HFF-Myc (cell line): ENCODE results near the gene MICU1.

Source experiments
- DNase-seq: peaks from one replicate; pipeline ENCODE4 v3.0.0-alpha.2; 2011; ENCODE audit warnings: low read depth; ENCODE audit errors: extremely low read depth
- H3K4me3 ChIP-seq: replicated peaks from 2 replicates; pipeline ENCODE4 v1.5.1; 2011; ENCODE audit warnings: low read depth, mild to moderate bottlenecking, control low read depth, low read length
- CTCF ChIP-seq: IDR thresholded peaks from 2 replicates; pipeline ENCODE4 v1.5.1; 2012; ENCODE audit warnings: mild to moderate bottlenecking, low read depth, low read length, control low read depth; ENCODE audit errors: missing control alignments

Gene MICU1

GRCh38 chr10:72630144-72630543 is 4.3 kb upstream of the MICU1 start:
- no peak overlapping the region for H3K4me3 ChIP-seq
- no peak for TF ChIP-seq CTCF
- no peak for DNase-seq

GRCh38 chr10:72626444-72626754 is 520 bp upstream of the MICU1 start:
- no peak for DNase-seq
- no peak for TF ChIP-seq CTCF
- H3K4me3 ChIP-seq, result peak overlapping the region; percentile 69

GRCh38 chr10:72625276-72625607 is 637 bp downstream of the MICU1 start:
- no peak for TF ChIP-seq CTCF
- H3K4me3 ChIP-seq, result peak overlapping the region; percentile 69
- DNase-seq, result no peak

- TF ChIP-seq CTCF, result no peak
- H3K4me3 ChIP-seq, result no peak overlapping the region
- DNase-seq, result no peak
These were observed 3.6 kb downstream of the MICU1 start for GRCh38 chr10:72622271-72622670.

- no peak for DNase-seq
- H3K4me3 ChIP-seq, result no peak overlapping the region
- TF ChIP-seq CTCF, result no peak
These were observed 9.2 kb downstream of the MICU1 start for GRCh38 chr10:72616716-72617115.

GRCh38 chr10:72615970-72616369 is 9.9 kb downstream of the MICU1 start:
- H3K4me3 ChIP-seq, result no peak overlapping the region
- no peak for TF ChIP-seq CTCF
- DNase-seq, result no peak

GRCh38 chr10:72612203-72612826 is 13.6 kb downstream of the MICU1 start:
- DNase-seq, result no peak
- TF ChIP-seq CTCF, result no peak
- H3K4me3 ChIP-seq, result no peak overlapping the region
